Gastrocnemius medialis (tissue), 4 donors: ENCODE data around the gene SCARB1.
"Not testable (repeated sequence)": the region's sequence is repeated elsewhere in the genome, so short reads cannot be mapped to it uniquely, and the experiment has no call there.

Experiments
- CTCF ChIP-seq, 5 experiments: fragments of 450-650 bp in 3 of 5; fragments of 200-600 bp in 2 of 5; sonication (generic) in 2 of 5; IDR thresholded peaks in 4 of 5; conservative IDR thresholded peaks in 1 of 5; 1 replicate in 4 of 5; 2 replicates in 1 of 5; pipeline ENCODE4 v1.5.1; 2016 to 2019; ENCODE audit warnings: antibody characterized with exemption in 5 of 5, mild to moderate bottlenecking in 3 of 5, moderate library complexity in 3 of 5
- POLR2A ChIP-seq, 2 donors: fragments of 450-650 bp; IDR thresholded peaks; one replicate each; pipeline ENCODE4 v1.6.1; 2017; ENCODE audit warnings: antibody characterized with exemption in 2 of 2, mild to moderate bottlenecking in 2 of 2, moderate library complexity in 2 of 2

- TF ChIP-seq CTCF (IDR thresholded peaks at IDR 0.05 in 4 of 5, conservative IDR thresholded peaks at IDR 0.05 in 1 of 5); POLR2A (IDR thresholded peaks at IDR 0.05): not testable (repeated sequence)
These were observed 24.1 kb upstream of the SCARB1 start for GRCh38 chr12:124887766-124888165.
